ENCODE measurements around the gene MBIP.

MBIP gene

GRCh38 chr14:36264595-36264994 is 55.8 kb downstream of the MBIP start:
- no peak for DNase-seq

- DNase-seq: no peak
Measured at GRCh38 chr14:36264107-36264506, 56.3 kb downstream of the MBIP start.

DNA sequence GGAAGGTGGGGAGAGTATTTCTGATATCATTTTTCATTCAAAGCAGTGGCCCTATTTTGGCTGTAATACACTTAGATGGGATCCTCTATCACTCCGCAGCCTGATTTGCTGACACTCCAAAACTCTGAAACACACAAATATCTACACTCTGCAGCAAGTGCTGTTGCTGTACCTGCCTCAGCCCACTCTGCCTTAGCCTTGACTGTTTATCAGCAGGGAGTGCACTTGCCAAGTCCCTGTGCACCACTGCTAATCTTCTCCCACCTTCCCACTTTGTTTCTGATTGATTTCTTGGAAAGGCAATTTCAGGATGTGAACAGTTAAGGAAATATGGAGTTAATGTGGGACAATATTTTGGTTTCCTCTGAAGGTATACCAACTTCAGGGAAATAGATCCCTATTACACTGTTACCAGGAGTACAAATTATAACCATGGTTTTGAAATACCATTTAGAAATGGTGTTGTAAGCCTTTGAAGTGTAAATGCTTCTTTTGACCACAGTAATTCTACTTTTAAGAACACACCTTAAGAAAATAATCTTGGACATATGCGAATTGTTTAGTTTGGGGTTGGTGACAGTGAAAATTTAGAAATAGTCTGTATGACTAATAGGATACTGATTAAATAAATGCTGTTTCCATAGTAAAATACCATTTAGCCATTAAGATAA is 59.3 kb downstream of the MBIP start:
- no peak for DNase-seq

DNA sequence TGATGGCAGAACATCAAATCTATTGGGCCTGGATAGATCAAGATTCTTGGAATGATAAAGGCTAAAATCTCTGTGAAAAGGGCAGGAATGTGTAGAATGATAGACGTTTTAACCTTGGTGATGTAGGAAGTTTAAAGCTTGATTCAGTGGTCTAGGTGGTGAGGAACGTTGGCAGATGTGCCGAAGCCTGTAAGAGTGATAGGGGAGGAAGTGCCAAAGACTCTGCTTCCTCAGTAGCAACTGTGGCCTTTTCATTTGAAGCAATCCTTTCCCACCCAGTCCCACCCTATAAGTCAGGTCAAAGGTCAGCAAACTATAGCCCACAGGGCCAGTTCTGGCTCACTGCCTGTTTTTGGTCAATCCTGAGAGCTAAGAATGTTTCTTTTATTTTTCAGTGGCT is 62.2 kb downstream of the MBIP start:
- no peak for DNase-seq

DNA sequence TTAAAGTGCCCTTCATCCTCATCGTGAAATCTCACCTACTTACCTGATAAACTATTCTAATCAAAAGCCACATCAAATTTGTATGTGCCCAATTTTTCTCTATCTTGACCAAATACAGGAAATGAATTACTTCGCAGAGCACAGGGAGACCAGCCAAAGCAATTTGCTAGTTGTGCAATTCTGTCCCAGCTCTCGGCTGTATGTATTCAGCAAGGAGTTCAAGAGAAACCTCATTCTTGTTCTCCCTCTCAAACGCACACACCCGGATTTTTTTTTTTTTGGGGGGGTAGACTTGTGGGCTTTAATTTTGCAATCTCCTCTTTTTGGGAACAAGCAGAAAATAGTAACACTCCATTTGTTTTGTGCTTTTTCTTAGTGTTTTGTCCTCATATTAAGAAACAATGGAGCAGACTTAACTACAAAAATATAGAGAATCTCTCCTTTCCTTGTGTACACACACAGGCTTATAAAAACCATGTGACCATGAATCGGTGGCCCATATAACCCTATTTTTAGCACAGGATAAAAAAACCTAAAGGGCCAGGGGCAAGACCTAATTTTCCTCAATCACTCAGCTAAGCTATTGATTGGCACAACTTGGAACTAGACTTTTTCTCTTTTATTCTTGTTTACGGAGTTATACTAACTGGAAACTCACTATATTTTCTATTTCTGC is 64.2 kb downstream of the MBIP start:
- no peak for DNase-seq

DNA sequence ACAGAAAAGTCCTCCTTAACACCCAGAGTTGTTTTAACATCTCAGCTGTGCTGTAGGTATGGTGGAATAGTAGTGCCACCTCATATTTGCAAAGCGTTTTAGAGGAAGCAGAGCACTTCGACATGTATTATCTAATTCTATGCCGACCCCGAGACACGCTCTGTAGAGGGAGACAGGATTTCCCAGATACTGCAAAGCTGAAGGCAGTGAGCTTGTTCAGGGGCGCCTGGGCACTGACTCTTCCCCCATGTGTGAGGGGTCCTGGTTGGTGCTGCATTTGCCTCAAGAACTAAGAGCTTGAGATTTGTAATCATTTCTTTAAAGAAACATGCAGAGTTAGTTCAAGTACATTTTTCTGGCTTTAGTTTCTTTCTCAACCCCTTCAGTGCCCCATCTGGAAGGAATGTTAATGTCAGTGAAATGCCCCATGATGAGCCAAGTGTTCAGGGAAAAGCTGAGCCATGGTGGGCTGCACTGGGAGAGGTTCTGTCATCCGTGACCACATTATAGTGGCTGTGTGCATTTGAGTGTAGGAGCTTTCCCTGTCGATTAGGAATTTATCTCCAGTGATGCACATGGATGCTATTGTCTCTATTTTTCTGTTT is 66.3 kb downstream of the MBIP start:
- no peak for DNase-seq

All from amygdala (tissue), 56 donors.